Measurements from ENCODE around the gene PMM2. TPM values are rescaled to one million over a fixed set of nuclear protein-coding genes. Genes with fewer than 3 reads are reported as not detected.

PMM2 gene
- total and polyA plus RNA-seq, 9 of the 15 experiments (the other 6 are each of a cell fraction or from before 2014, with no cell fraction given) = 5.6 to 42.7 (median 25.9) TPM

DNA sequence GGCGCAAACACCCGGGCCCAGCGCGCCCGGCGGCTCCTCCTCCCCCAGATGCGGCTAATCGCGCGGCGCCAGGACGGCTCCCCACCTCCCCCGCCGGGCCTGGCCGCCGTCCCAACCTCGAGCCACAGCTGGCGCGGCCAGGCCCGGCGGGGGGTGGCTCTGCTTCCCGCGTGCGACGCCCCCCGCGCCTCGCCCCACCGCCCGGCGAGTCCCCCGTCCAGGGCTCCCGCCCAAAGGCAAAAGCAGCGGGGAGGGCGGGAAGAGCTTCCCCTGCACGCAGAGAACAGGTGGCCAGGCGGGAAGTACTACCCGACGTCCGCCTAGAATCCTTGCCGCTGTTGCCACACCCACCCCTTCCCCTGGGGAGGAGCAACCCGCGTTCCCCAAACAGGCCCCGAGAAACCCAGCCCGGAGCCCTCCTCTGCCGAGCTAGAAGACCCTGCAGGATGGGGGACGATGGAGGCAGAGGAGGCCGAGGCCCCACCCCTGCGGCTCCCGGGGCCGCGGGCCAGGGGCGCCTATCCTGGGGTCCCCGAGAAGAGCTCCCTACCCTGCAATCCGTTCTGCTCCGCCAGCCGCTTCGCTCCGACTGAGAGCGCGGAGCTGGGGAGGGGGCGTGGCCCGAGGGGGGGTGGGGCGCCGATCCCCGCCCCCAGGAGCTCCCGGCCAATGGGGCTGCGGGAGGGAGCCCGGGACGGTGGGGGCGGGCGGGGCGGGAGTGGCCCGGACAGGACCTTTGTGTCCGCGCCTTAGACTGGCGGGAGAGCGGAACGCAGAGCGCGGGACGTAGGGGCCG is 71.0 kb downstream of the PMM2 start, which contains the start of gene CARHSP1 (continued):
- TF ChIP-seq, protein P1, sequence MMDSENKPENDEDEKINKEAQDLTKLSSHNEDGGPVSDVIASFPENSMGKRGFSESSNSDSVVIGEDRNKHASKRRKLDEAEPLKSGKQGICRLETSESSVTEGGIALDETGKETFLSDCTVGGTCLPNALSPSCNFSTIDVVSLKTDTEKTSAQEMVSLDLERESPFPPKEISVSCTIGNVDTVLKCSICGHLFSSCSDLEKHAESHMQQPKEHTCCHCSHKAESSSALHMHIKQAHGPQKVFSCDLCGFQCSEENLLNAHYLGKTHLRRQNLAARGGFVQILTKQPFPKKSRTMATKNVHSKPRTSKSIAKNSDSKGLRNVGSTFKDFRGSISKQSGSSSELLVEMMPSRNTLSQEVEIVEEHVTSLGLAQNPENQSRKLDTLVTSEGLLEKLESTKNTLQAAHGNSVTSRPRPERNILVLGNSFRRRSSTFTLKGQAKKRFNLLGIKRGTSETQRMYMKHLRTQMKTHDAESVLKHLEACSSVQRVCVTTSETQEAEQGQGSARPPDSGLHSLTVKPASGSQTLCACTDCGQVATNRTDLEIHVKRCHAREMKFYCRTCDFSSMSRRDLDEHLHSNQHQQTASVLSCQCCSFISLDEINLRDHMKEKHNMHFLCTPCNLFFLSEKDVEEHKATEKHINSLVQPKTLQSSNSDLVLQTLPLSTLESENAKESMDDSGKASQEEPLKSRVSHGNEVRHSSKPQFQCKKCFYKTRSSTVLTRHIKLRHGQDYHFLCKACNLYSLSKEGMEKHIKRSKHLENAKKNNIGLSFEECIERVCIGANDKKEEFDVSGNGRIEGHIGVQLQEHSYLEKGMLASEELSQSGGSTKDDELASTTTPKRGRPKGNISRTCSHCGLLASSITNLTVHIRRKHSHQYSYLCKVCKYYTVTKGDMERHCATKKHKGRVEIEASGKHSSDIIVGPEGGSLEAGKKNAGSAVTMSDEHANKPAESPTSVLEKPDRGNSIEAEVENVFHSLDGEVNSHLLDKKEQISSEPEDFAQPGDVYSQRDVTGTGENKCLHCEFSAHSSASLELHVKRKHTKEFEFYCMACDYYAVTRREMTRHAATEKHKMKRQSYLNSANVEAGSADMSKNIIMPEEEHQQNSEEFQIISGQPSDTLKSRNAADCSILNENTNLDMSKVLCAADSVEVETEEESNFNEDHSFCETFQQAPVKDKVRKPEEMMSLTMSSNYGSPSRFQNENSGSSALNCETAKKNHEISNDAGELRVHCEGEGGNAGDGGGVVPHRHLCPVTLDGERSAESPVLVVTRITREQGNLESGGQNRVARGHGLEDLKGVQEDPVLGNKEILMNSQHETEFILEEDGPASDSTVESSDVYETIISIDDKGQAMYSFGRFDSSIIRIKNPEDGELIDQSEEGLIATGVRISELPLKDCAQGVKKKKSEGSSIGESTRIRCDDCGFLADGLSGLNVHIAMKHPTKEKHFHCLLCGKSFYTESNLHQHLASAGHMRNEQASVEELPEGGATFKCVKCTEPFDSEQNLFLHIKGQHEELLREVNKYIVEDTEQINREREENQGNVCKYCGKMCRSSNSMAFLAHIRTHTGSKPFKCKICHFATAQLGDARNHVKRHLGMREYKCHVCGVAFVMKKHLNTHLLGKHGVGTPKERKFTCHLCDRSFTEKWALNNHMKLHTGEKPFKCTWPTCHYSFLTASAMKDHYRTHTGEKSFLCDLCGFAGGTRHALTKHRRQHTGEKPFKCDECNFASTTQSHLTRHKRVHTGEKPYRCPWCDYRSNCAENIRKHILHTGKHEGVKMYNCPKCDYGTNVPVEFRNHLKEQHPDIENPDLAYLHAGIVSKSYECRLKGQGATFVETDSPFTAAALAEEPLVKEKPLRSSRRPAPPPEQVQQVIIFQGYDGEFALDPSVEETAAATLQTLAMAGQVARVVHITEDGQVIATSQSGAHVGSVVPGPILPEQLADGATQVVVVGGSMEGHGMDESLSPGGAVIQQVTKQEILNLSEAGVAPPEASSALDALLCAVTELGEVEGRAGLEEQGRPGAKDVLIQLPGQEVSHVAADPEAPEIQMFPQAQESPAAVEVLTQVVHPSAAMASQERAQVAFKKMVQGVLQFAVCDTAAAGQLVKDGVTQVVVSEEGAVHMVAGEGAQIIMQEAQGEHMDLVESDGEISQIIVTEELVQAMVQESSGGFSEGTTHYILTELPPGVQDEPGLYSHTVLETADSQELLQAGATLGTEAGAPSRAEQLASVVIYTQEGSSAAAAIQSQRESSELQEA (IDR thresholded peaks at IDR 0.05; ENCODE audit: low read depth) = no peak
- TF ChIP-seq ZNF280B (CRISPR knock-in tag; IDR thresholded peaks at IDR 0.05) (no peak), NFRKB (IDR thresholded peaks at IDR 0.05; ENCODE audit: low read depth) (no peak), ZNF778 (CRISPR knock-in tag; IDR thresholded peaks at IDR 0.05) (no peak), ZNF830 (CRISPR knock-in tag; IDR thresholded peaks at IDR 0.05) (peak; percentile 23; the same call in 1 of the 2 replicates), ARID4B (CRISPR knock-in tag; IDR thresholded peaks at IDR 0.05) (peak; percentile 36; the same call in 1 of the 2 replicates)
- TF ChIP-seq, protein P2, sequence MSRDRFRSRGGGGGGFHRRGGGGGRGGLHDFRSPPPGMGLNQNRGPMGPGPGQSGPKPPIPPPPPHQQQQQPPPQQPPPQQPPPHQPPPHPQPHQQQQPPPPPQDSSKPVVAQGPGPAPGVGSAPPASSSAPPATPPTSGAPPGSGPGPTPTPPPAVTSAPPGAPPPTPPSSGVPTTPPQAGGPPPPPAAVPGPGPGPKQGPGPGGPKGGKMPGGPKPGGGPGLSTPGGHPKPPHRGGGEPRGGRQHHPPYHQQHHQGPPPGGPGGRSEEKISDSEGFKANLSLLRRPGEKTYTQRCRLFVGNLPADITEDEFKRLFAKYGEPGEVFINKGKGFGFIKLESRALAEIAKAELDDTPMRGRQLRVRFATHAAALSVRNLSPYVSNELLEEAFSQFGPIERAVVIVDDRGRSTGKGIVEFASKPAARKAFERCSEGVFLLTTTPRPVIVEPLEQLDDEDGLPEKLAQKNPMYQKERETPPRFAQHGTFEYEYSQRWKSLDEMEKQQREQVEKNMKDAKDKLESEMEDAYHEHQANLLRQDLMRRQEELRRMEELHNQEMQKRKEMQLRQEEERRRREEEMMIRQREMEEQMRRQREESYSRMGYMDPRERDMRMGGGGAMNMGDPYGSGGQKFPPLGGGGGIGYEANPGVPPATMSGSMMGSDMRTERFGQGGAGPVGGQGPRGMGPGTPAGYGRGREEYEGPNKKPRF (IDR thresholded peaks at IDR 0.05; ENCODE audit: low read depth, low read length) = no peak
- TF ChIP-seq, protein P3, sequence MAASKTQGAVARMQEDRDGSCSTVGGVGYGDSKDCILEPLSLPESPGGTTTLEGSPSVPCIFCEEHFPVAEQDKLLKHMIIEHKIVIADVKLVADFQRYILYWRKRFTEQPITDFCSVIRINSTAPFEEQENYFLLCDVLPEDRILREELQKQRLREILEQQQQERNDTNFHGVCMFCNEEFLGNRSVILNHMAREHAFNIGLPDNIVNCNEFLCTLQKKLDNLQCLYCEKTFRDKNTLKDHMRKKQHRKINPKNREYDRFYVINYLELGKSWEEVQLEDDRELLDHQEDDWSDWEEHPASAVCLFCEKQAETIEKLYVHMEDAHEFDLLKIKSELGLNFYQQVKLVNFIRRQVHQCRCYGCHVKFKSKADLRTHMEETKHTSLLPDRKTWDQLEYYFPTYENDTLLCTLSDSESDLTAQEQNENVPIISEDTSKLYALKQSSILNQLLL (CRISPR knock-in tag; IDR thresholded peaks at IDR 0.05; ENCODE audit: borderline replicate concordance) = no peak

Measured in K562 (cell line).